GM12801 (cell line): ENCODE data around the gene TAS1R2.

Experiments
- CTCF ChIP-seq: IDR thresholded peaks from one replicate; pipeline ENCODE4 v1.5.1; 2011; ENCODE audit warnings: control low read depth; ENCODE audit not compliant: insufficient read length; ENCODE audit errors: extremely low read depth

TAS1R2 gene

GRCh38 chr1:18901147-18901951 is 41.9 kb upstream of the TAS1R2 start:
- TF ChIP-seq CTCF = no peak

GRCh38 chr1:18900303-18900841 is 40.9 kb upstream of the TAS1R2 start:
- TF ChIP-seq CTCF = no peak

- TF ChIP-seq CTCF = no peak
Measured at GRCh38 chr1:18899363-18900049, 40.0 kb upstream of the TAS1R2 start.

- TF ChIP-seq CTCF = no peak
Measured at GRCh38 chr1:18898567-18898966, 39.1 kb upstream of the TAS1R2 start.

- no peak for TF ChIP-seq CTCF
Measured at GRCh38 chr1:18895317-18895716, 35.9 kb upstream of the TAS1R2 start.

GRCh38 chr1:18893120-18893519 is 33.7 kb upstream of the TAS1R2 start:
- TF ChIP-seq CTCF = no peak

- TF ChIP-seq CTCF = no peak
Measured at GRCh38 chr1:18891426-18891780, 31.9 kb upstream of the TAS1R2 start.
